ENCODE results near the gene PTK7. TPM values are rescaled to one million over a fixed set of nuclear protein-coding genes. Genes with fewer than 3 reads are reported as not detected.

PTK7 gene
- total RNA-seq, 2 experiments from 2014 or later, result 1.2 to 1.6 TPM

GRCh38 chr6:43050981-43051380 lies 25.1 kb upstream of the PTK7 start:
- no peak for TF ChIP-seq CTCF (IDR thresholded peaks at IDR 0.05)
- H3K4me3 Mint-ChIP-seq, result peak overlapping the region; percentile 65
- H3K4me1 ChIP-seq (ENCODE audit: insufficient read depth, low read length), result peaks cover 36% of the 10 kb centered on the region
- peaks cover 44% of the 10 kb centered on the region for H3K4me1 Mint-ChIP-seq (ENCODE audit: low read depth)
- H3K9me3 ChIP-seq (ENCODE audit: control insufficient read depth in 1 of 2, insufficient read depth in 1 of 2, low read length in 2 of 2), result no peaks in the 10 kb centered on the region
- no peak overlapping the region for H3K27ac ChIP-seq (ENCODE audit: low read depth in 1 of 2, low read length in 2 of 2)
- H3K27ac Mint-ChIP-seq, result peak overlapping the region; percentile 37
- no peaks in the 10 kb centered on the region for H3K27me3 Mint-ChIP-seq
- H3K36me3 ChIP-seq (ENCODE audit: insufficient read depth, low read length), result peaks cover 40% of the 10 kb centered on the region
- DNase-seq (no peak), ATAC-seq (ENCODE audit: poor library complexity) (no peak)
- intact Hi-C loops (cut with DNase I, micrococcal nuclease), result loop anchor here (5.0 to 10.0 kb wide), 3 partner anchors 74 to 1156 kb away; partner anchors contain the start of genes PEX6 (in 2 of the 2), GTPBP2 (in 1 of the 2) and USP49 (in 1 of the 2)
- CTCF ChIA-PET, result no interaction called here
- peaks cover 69% of the 10 kb centered on the region for H3K36me3 Mint-ChIP-seq (ENCODE audit: low read depth)
- no peak overlapping the region for H3K4me3 ChIP-seq (ENCODE audit: low read length)
- POLR2A ChIA-PET, result interaction anchor here (0.5 to 0.6 kb wide), 3 partner anchors 8 to 28 kb away, joined by 3 read pairs; partner anchors contain the start of genes KLC4 and MRPL2
- H3K27me3 ChIP-seq (ENCODE audit: control insufficient read depth in 1 of 2, insufficient read depth in 2 of 2, low read length in 2 of 2), result no peaks in the 10 kb centered on the region
- no peaks in the 10 kb centered on the region for H3K9me3 Mint-ChIP-seq

GRCh38 chr6:43052225-43052841 lies 23.8 kb upstream of the PTK7 start:
- ATAC-seq (ENCODE audit: poor library complexity) (no peak), DNase-seq (no peak)
- H3K4me1 Mint-ChIP-seq (ENCODE audit: low read depth), result peaks cover 48% of the 10 kb centered on the region
- peaks cover 39% of the 10 kb centered on the region for H3K36me3 ChIP-seq (ENCODE audit: insufficient read depth, low read length)
- no peaks in the 10 kb centered on the region for H3K27me3 ChIP-seq (ENCODE audit: control insufficient read depth in 1 of 2, insufficient read depth in 2 of 2, low read length in 2 of 2)
- peak overlapping the region in 1 of 2 donors; percentile 76 for H3K27ac ChIP-seq (ENCODE audit: low read depth in 1 of 2, low read length in 2 of 2)
- no peak for TF ChIP-seq CTCF (IDR thresholded peaks at IDR 0.05)
- peak overlapping the region; percentile 96 for H3K27ac Mint-ChIP-seq
- peak overlapping the region; percentile 98 for H3K4me3 Mint-ChIP-seq
- H3K9me3 Mint-ChIP-seq, result no peaks in the 10 kb centered on the region
- H3K36me3 Mint-ChIP-seq (ENCODE audit: low read depth), result peaks cover 61% of the 10 kb centered on the region
- H3K4me1 ChIP-seq (ENCODE audit: insufficient read depth, low read length), result peaks cover 36% of the 10 kb centered on the region
- H3K27me3 Mint-ChIP-seq, result no peaks in the 10 kb centered on the region
- ChIA-PET CTCF (no interaction called here), POLR2A (interaction anchor here (0.6 to 3.2 kb wide), 3 partner anchors 31 to 312 kb away, joined by 3 to 37 read pairs (median 25); partner anchors contain the start of genes KLHDC3, MEA1 and RRP36)
- H3K9me3 ChIP-seq (ENCODE audit: control insufficient read depth in 1 of 2, insufficient read depth in 1 of 2, low read length in 2 of 2), result no peaks in the 10 kb centered on the region
- intact Hi-C loops (cut with DNase I, micrococcal nuclease), result loop anchor here (2.0 to 10.0 kb wide), 4 partner anchors 75 to 1158 kb away; partner anchors contain the start of genes PEX6 (in 2 of the 2), CNPY3 (in 1 of the 2), GTPBP2 (in 1 of the 2) and USP49 (in 1 of the 2)
- H3K4me3 ChIP-seq (ENCODE audit: low read length), result no peak overlapping the region

GRCh38 chr6:43052842-43053544 lies 23.1 kb upstream of the PTK7 start:
- Histone ChIP-seq H3K4me1 (ENCODE audit: insufficient read depth, low read length) (peaks cover 38% of the 10 kb centered on the region), H3K27ac (ENCODE audit: low read depth in 1 of 2, low read length in 2 of 2) (peak overlapping the region; percentile 76 to 84), H3K27me3 (ENCODE audit: control insufficient read depth in 1 of 2, insufficient read depth in 2 of 2, low read length in 2 of 2) (no peaks in the 10 kb centered on the region), H3K36me3 (ENCODE audit: insufficient read depth, low read length) (peaks cover 41% of the 10 kb centered on the region), H3K9me3 (ENCODE audit: control insufficient read depth in 1 of 2, insufficient read depth in 1 of 2, low read length in 2 of 2) (no peaks in the 10 kb centered on the region), H3K4me3 (ENCODE audit: low read length) (peak overlapping the region; percentile 93)
- H3K27me3 Mint-ChIP-seq, result no peaks in the 10 kb centered on the region
- peaks cover 60% of the 10 kb centered on the region for H3K36me3 Mint-ChIP-seq (ENCODE audit: low read depth)
- TF ChIP-seq CTCF (IDR thresholded peaks at IDR 0.05), result no peak
- intact Hi-C loops (cut with DNase I, micrococcal nuclease), result loop anchor here (2.0 to 10.0 kb wide), 4 partner anchors 76 to 1158 kb away; partner anchors contain the start of genes PEX6 (in 2 of the 2), CNPY3 (in 1 of the 2), GTPBP2 (in 1 of the 2) and USP49 (in 1 of the 2)
- ChIA-PET CTCF (interaction anchor here (0.6 to 1.5 kb wide), 5 partner anchors 32 to 152 kb away, joined by 3 to 7 read pairs (median 4); partner anchors contain the start of gene RRP36), POLR2A (interaction anchor here (1.0 to 3.2 kb wide), 17 partner anchors 12 to 1266 kb away, joined by 3 to 50 read pairs (median 5); partner anchors contain the start of genes CNPY3, CUL9, KLHDC3 and MEA1)
- DNase-seq (peak in 7 of 14 experiments; percentile 7 to 42 (median 18)), ATAC-seq (ENCODE audit: poor library complexity) (peak; percentile 14)
- peak overlapping the region; percentile 98 for H3K4me3 Mint-ChIP-seq
- H3K27ac Mint-ChIP-seq, result peak overlapping the region; percentile 96
- H3K9me3 Mint-ChIP-seq, result no peaks in the 10 kb centered on the region
- H3K4me1 Mint-ChIP-seq (ENCODE audit: low read depth), result peaks cover 52% of the 10 kb centered on the region
